8988T (cell line): ENCODE measurements around the gene MYO1D.
"Not testable (repeated sequence)": the region's sequence is repeated elsewhere in the genome, so short reads cannot be mapped to it uniquely, and the experiment has no call there.

Source experiments
- DNase-seq: peaks from one replicate; pipeline ENCODE4 v3.0.0; 2011

The MYO1D gene

DNA sequence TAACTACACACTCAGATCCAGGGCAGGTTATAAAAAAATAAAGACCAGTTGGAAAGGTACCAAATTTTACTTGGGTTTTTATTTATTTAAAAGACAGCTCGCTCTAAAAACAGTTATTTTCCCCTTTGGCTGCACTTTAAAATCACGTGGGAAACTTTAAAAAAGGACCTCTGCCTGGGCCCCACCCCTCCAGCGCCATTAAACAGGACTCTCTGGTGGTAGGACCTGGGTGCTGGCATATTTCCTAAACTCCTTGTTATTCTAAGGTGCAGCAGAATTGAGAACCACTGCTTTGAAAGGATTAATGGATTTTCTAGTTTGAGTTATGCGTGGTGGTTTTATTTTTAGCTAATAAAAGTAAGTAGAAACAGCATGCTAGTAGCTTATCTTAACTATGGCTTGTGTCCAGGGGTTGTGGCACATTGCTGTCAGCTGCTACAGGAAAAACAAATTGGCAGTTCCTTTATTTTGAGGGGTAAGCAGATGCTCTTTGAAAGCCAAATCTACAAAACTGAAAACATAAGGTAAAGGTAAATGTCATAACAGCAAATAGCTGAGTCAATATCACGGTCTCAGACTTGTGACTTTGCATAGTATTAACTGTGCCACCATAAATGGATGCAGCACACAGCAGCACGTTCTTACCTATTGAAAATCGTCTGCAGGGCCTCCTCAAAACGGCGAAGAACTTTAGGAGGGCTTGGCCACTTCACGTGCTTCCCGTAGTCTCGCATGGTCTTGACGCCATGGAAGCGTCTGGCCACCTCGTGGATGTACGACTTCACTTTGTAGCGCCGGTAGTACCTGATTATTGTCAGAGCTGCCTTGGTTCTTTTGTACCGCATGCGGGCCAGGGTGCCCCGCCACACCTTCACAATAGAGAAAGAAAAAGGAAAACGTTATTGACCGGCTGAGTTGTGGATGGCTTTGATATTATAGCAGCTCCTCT is 218.2 kb downstream of the MYO1D start:
- no peak for DNase-seq

DNA sequence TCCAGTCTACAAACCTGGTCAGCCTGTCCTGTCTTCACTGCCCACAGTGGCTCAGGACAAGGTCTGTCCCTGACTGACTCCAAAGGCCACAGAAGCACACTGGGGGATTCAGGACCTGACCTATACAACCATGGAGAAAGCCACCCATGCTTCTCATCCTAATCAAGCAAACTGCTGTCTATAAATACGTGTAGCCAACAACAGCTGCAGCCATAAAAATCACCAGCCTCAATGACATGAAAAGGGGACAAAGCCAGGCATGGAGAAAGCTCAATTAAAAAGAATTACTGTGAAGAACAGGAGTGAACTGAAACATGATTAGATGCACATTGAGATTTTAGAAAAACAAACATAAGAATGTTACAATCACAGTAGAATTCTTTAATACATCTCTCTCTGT is 220.0 kb downstream of the MYO1D start:
- DNase-seq: no peak

DNA sequence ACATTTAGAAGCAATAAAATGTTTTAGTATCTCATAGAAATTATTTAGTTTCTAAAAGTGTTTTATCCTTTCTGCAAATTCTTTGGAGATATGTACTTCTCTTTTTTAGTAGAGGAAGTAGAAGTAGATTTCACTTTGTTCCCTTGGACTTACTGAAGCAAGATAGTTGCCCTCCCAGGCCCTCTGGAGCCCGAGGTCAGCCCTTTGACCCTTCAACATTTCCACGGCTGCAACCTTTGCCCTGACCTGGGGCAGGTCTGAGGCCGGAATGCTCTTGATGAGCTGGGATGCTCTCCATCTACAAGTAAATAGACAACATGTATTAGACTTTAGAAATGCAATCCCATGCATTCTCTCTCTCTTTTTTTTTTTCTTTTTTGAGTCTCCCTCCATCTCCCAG is 222.6 kb downstream of the MYO1D start:
- no peak for DNase-seq

DNA sequence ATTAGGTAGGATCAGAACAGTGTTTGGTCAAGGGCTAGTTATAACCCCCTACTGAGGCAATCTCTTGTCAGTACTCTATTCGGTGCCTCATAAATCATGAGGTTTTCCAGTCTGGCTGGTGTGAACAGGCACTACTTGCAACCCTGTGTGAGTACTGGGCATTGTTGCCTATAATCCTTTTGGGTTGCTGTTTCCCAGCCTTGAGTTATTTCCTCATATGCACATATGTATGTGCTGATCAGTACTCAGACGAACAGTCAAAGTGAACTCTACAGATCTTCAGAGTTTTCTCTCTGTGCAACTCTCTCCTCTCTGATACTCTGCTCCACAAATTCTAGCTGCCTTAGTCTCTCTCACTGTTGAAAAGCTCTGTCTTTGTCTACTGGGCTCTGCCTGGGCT is 225.8 kb downstream of the MYO1D start:
- DNase-seq: no peak

GRCh38 chr17:32648450-32648849 is 228.5 kb downstream of the MYO1D start:
- DNase-seq: no peak

GRCh38 chr17:32646941-32647340 is 230.0 kb downstream of the MYO1D start:
- DNase-seq: no peak

DNA sequence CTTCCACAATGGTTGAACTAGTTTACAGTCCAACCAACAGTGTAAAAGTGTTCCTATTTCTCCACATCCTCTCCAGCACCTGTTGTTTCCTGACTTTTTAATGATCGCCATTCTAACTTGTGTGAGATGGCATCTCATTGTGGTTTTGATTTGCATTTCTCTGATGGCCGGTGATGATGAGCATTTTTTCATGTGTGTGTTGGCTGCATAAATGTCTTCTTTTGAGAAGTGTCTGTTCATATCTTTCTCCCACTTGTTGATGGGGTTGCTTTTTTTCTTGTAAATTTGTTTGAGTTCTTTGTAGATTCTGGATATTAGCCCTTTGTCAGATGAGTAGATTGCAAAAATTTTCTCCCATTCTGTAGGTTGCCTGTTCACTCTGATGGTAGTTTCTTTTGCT is 235.4 kb downstream of the MYO1D start:
- DNase-seq: not testable (repeated sequence)

- no peak for DNase-seq
These were observed 240.2 kb downstream of the MYO1D start for GRCh38 chr17:32636598-32637218.

DNA sequence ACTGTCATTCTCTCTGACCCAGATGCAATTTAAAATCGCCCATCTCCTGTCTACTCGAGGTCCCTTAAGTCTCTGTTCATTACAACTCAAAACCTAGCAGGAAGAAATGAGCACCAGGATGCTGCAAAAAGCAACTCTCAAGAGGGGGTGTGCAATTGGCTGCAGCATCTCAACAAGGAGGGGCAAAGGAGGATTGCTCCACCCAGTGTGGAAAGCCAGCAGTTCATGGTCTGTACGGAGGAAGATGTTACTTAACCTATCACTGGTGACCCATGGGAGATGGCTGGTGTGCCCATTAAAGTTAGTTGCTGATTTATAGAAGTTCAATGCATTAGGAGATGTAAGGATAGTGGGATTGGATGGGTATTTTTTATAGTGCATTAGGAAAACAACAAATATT is 242.8 kb downstream of the MYO1D start:
- no peak for DNase-seq

DNA sequence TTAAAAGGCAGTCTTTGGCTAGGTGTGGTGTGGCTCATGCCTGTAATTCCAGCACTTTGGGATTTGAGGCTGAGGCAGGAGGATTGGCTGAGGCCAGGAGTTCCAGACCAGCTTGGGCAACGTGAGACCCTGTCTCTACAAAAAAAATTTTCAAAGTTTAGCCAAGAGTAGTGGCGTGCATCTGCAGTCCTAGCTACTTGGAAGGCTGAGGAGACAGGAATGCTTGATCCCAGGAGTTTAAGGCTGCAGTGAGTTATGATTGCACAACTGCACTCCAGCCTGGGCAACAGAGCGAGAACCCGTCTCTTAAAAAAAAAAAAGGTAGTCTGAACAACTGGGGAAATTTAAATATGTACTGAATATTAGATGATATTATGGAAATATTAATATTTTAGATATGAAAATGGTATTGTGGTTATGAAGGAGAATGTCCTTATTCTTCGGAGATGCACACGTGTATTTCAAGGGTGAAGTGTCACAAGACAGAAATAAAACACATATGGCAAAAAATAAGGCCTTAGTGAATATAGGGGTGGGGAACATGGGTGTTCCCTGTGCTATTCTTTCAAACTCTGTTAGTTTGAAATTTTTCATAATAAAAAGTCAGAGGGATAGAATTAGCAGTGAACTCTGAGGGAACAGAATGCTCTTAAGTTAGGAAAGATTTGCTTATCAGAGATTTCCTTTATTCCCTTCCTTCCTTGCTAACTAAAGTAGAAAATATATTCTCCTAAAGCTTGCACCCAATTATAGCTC is 245.4 kb downstream of the MYO1D start:
- DNase-seq: no peak

DNA sequence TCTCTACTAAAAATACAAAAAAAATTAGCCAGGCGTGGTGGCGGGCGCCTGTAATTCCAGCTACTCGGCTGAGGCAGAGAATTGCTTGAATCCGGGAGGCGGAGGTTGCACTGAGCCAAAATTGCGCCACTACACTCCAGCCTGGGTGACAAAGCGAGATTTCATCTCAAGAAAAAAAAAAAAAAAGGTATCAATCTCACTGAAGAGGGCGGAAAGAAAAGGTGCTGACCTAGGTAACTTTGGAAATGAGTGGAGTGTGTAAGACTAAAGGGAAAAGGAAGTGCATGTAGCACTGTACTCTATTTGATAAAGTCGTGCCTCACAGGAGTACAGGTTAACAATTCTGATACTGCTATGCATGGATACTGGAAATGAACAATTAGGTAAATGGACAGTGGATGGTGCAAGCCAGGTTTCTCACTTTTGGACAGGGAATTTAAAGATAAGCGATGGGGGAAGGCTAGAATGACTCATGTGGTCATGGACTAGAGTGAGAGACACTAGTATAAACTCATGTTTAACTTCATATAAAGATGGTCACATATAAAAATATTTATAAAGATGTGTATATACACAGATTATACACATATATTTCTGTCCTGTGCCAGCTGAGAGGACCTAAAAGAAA is 247.2 kb downstream of the MYO1D start:
- no peak for DNase-seq

- DNase-seq: no peak
These were observed 248.5 kb downstream of the MYO1D start for GRCh38 chr17:32628271-32629044.

- DNase-seq: no peak
These were observed 249.5 kb downstream of the MYO1D start for GRCh38 chr17:32627239-32627996.

- no peak for DNase-seq
These were observed 250.5 kb downstream of the MYO1D start for GRCh38 chr17:32626379-32626791.

GRCh38 chr17:32625971-32626370 is 251.0 kb downstream of the MYO1D start:
- DNase-seq: no peak

GRCh38 chr17:32623196-32623595 is 253.7 kb downstream of the MYO1D start:
- DNase-seq: no peak

DNA sequence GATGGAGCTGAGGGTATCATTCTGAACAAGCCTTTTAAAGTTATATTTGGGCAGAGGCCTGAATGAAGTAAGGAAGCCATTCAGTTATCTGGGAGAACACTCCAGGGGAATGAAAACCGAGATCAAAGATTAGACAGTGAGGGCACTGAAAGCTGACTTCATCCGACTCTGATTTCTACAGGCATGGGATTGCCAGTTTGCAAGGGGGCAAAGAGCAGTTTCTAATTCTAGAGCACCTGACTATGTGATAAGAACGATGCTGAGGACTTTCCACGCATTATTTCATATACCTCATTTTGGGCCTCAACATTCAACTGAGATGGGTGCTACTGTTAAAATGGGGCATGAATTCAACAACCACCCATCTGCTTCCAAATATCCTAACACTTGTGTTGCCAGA is 254.4 kb downstream of the MYO1D start:
- DNase-seq: no peak

DNA sequence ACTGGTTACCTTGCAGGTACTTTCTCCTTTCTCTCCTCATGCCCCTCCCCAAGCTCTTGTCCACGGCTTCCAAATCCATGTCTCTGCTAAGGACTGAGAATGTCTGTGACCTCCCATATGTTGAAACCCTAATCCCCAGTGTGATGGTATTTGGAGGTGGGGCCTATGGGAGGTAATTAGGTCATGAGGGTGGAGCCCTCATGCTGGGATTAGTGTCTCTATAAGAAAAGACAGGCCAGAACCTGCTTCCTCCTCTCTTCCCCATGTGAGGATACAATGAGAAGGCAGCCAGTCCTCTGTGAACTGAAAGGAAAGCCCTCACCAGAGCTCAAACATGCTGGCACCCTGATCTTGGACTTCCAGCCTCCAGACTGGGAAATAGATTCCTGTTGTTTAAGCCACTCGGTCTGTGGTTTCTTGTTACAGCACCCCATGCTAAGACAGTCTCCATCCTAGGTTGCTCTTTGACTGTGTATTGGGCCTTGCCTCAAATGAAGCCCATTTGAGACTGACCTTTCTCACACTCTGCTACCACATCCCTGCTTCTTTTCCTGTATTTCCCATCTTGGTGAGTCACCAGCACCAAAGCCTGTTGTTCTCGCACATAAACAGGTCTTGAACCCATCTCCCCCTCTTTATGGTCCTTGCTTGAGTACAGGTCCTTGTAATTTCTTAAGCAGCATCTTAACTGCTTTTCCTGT is 255.2 kb downstream of the MYO1D start:
- no peak for DNase-seq

DNA sequence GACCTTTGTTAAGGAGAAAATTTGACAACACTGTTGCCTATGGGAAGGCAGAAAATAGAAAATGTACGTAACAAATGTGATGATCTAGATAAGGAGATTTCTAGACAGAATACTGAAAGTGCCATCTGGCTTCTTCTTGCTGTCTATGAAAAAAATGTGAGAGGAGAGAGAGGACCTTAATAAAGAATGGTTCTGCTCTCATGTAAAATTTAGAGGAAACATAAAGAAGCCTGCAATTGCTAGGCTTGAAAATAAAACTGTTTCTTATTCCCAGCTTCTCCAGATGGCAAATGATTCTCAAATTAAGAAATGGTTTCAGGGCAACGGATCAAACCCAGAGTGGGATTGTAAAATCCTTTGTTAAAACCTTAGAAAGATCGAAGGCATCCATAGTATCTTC is 261.6 kb downstream of the MYO1D start:
- no peak for DNase-seq

GRCh38 chr17:32610943-32611342 is 266.0 kb downstream of the MYO1D start:
- no peak for DNase-seq
